ENCODE data around the gene SCUBE1. TPM values are rescaled to one million over a fixed set of nuclear protein-coding genes. Genes with fewer than 3 reads are reported as not detected.

The SCUBE1 gene
- total RNA-seq, 1 donor from 2014 or later: not detected

- Mint-ChIP-seq H3K4me1 (peaks cover 4% of the 10 kb centered on the region), H3K36me3 (ENCODE audit: low read depth) (peaks cover 4% of the 10 kb centered on the region), H3K27ac (no peak overlapping the region), H3K27me3 (no peaks in the 10 kb centered on the region), H3K4me3 (no peak overlapping the region), H3K9me3 (no peaks in the 10 kb centered on the region)
- no peak for DNase-seq
- intact Hi-C loops (cut with micrococcal nuclease): no loop called here
These were observed 184.2 kb downstream of the SCUBE1 start for GRCh38 chr22:43158778-43159483.

GRCh38 chr22:43157874-43158546, 185.2 kb downstream of the SCUBE1 start:
- Mint-ChIP-seq H3K4me1 (peaks cover 5% of the 10 kb centered on the region), H3K4me3 (no peak overlapping the region), H3K36me3 (ENCODE audit: low read depth) (peaks cover 2% of the 10 kb centered on the region), H3K27ac (peak overlapping the region; percentile 41), H3K27me3 (no peaks in the 10 kb centered on the region), H3K9me3 (no peaks in the 10 kb centered on the region)
- intact Hi-C loops (cut with micrococcal nuclease): no loop called here
- DNase-seq: no peak

DNA sequence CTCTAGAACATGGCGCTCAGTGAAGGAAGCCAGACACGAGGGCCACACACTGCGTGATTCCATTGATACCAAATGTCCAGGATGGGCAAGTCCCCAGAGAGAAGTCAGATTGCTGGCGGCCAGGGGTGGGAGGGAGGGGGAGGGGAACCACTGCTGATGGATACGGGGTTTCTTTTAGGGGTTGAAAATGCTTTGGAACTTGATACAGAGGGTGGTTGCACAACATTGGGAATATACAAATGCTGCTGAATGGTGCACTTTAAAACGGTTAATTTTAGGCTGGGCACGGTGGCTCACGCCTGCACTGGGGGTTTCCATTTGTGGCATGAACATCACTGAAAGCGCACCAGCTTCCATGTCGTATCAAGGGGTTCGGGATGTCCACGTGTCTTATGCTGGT, 186.8 kb downstream of the SCUBE1 start:
- H3K4me1 Mint-ChIP-seq: peaks cover 9% of the 10 kb centered on the region

DNA sequence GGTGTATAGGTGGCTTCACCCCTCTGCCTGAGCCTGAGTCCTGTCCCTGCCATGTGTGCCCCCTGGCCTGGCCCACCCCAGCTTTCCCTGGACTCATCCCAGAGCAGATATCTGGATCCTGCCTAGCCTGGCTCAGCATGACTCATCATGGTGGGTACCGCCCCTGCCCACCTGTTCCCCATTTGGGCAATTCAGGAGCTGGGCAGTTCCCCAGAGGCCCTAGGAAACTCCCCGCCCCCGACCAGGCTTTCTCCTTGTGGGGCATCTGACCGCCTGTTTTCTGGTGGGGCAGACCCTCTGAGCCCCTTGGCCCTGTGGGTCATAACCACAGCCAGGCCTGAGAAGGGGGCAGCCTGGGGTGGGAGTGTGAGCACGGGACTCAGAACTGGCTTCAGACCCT, 187.4 kb downstream of the SCUBE1 start:
- Mint-ChIP-seq H3K4me3 (no peak overlapping the region), H3K4me1 (peaks cover 12% of the 10 kb centered on the region), H3K27me3 (no peaks in the 10 kb centered on the region), H3K27ac (no peak overlapping the region), H3K36me3 (ENCODE audit: low read depth) (peaks cover 4% of the 10 kb centered on the region), H3K9me3 (no peaks in the 10 kb centered on the region)
- DNase-seq: no peak
- intact Hi-C loops (cut with micrococcal nuclease): no loop called here

More for the DNA sequence above, 186.8 kb downstream of the SCUBE1 start:
- Mint-ChIP-seq H3K27ac (no peak overlapping the region), H3K4me3 (no peak overlapping the region), H3K36me3 (ENCODE audit: low read depth) (peaks cover 2% of the 10 kb centered on the region), H3K9me3 (no peaks in the 10 kb centered on the region), H3K27me3 (no peaks in the 10 kb centered on the region)
- no peak for DNase-seq
- intact Hi-C loops (cut with micrococcal nuclease): no loop called here

DNA sequence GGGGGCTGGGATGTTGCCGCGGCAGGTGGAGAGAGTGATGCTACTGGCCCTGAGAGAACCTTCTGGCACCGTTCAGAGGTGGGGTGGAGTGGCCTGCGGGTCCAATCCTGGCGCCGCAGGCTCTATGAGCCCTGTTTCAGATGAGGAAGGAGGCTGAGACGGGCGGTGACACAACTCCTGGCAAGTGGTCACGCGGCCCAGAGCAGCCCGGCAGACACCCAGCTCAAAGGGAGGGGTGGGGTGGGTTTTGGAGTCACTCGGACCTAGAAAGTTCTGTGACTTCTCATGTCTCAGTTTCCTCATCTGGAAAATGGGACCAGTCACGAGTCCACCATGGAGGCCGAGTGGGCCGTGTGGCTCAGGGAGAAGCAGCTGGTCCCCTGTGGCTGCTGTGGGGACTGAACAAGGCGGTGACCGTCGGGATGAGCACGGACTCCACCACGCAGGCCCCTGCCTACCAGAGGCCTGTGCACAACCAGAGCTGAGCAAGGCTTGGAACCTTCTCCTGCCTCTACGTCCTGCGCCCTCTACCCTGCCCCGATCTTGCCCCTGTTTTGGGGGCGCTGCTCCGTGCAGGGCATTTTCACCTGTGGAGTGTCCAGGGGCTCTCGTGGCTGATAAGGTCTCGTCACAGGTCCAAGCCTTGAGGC, 188.2 kb downstream of the SCUBE1 start:
- no peaks in the 10 kb centered on the region for H3K9me3 Mint-ChIP-seq
- intact Hi-C loops (cut with micrococcal nuclease): no loop called here

DNA sequence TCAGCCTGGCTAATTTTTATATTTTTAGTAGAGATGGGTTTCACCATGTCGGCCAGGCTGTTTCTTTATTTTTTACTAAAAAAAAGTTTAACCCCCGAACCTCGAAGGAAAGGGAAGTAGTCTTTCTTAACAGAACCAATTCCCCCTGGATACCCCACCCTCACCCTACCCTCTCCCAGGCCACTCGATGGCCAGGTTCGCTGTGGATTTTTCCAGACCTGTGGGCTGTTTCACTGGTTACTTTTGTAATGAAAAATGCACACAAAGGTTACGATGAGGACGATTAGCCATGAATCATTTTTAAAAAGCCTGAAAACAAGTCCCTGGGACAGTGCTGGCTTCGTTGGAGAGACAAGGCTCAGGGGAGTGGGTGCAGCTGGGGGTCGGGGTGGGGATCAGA, 189.3 kb downstream of the SCUBE1 start:
- no peak overlapping the region for H3K27ac Mint-ChIP-seq
- DNase-seq: no peak
- H3K9me3 Mint-ChIP-seq: no peaks in the 10 kb centered on the region
- peaks cover 14% of the 10 kb centered on the region for H3K4me1 Mint-ChIP-seq
- no peak overlapping the region for H3K4me3 Mint-ChIP-seq
- no peaks in the 10 kb centered on the region for H3K27me3 Mint-ChIP-seq
- intact Hi-C loops (cut with micrococcal nuclease): no loop called here
- peaks cover 4% of the 10 kb centered on the region for H3K36me3 Mint-ChIP-seq (ENCODE audit: low read depth)

More for the DNA sequence above, 188.2 kb downstream of the SCUBE1 start:
- Mint-ChIP-seq H3K36me3 (ENCODE audit: low read depth) (peaks cover 4% of the 10 kb centered on the region), H3K4me1 (peaks cover 13% of the 10 kb centered on the region), H3K27me3 (no peaks in the 10 kb centered on the region), H3K27ac (no peak overlapping the region), H3K4me3 (no peak overlapping the region)
- DNase-seq: no peak

GRCh38 chr22:43152357-43153071, 190.7 kb downstream of the SCUBE1 start:
- Mint-ChIP-seq H3K4me1 (peaks cover 26% of the 10 kb centered on the region), H3K27me3 (no peaks in the 10 kb centered on the region), H3K36me3 (ENCODE audit: low read depth) (peaks cover 4% of the 10 kb centered on the region), H3K9me3 (no peaks in the 10 kb centered on the region), H3K4me3 (peak overlapping the region; percentile 97), H3K27ac (peak overlapping the region; percentile 78)
- DNase-seq: peak; percentile 87
- intact Hi-C loops (cut with micrococcal nuclease): loop anchor here (1.0 kb wide), 1 partner anchor 9 kb away; the partner anchor contains the start of gene MCAT

GRCh38 chr22:43152003-43152356, 191.2 kb downstream of the SCUBE1 start:
- intact Hi-C loops (cut with micrococcal nuclease): loop anchor here (1.0 kb wide), 1 partner anchor 9 kb away; the partner anchor contains the start of gene MCAT
- Mint-ChIP-seq H3K27me3 (no peaks in the 10 kb centered on the region), H3K9me3 (no peaks in the 10 kb centered on the region), H3K36me3 (ENCODE audit: low read depth) (peaks cover 4% of the 10 kb centered on the region), H3K4me3 (peak overlapping the region; percentile 97), H3K27ac (peak overlapping the region; percentile 78), H3K4me1 (peaks cover 30% of the 10 kb centered on the region)
- no peak for DNase-seq

GRCh38 chr22:43151251-43152002, 191.7 kb downstream of the SCUBE1 start, which contains the start of gene TSPO:
TSS of gene TSPO (plus strand) at chr22:43151559. CDS start at chr22:43159239, 7,680 bp downstream.
- Mint-ChIP-seq H3K27ac (peak within 1 kb of the TSS; percentile 90), H3K36me3 (ENCODE audit: low read depth) (peaks cover 4% of the 10 kb centered on the region), H3K9me3 (no peaks in the 10 kb centered on the region), H3K4me3 (peak within 1 kb of the TSS; percentile 97), H3K27me3 (no peaks in the 10 kb centered on the region), H3K4me1 (peaks cover 30% of the 10 kb centered on the region)
- DNase-seq: peak; percentile 88
- intact Hi-C loops (cut with micrococcal nuclease): loop anchor here (1.0 to 2.0 kb wide), 2 partner anchors 8 to 35 kb away; partner anchors contain the start of genes MCAT and TTLL12

GRCh38 chr22:43150731-43151206, 192.4 kb downstream of the SCUBE1 start:
- peak overlapping the region; percentile 90 for H3K27ac Mint-ChIP-seq
- DNase-seq: no peak
- H3K4me1 Mint-ChIP-seq: peaks cover 28% of the 10 kb centered on the region
- peak overlapping the region; percentile 97 for H3K4me3 Mint-ChIP-seq
- H3K36me3 Mint-ChIP-seq (ENCODE audit: low read depth): peaks cover 4% of the 10 kb centered on the region
- no peaks in the 10 kb centered on the region for H3K9me3 Mint-ChIP-seq
- intact Hi-C loops (cut with micrococcal nuclease): loop anchor here (2.0 kb wide), 1 partner anchor 36 kb away; the partner anchor contains the start of gene TTLL12
- H3K27me3 Mint-ChIP-seq: no peaks in the 10 kb centered on the region

DNA sequence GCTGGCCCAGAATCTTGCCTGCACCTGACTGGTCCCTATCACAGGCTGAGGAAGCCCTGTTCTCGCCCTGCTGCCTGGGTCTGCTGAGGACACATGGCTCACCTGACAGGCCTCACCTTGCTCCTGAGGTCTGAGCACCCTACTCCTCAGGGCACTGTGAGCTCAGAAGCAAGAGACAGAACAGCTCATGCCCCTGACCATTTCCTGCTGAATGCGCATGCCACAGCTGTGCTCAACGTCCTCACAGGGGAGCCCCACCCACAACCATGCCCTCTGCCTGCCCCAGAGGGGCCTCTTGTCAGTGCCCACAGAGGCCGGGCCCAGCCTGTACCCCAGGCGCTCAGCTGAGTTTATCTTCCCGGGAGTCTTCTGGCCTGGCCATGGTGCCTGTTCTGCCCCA, 194.6 kb downstream of the SCUBE1 start:
- peak overlapping the region; percentile 56 for H3K27ac Mint-ChIP-seq

DNA sequence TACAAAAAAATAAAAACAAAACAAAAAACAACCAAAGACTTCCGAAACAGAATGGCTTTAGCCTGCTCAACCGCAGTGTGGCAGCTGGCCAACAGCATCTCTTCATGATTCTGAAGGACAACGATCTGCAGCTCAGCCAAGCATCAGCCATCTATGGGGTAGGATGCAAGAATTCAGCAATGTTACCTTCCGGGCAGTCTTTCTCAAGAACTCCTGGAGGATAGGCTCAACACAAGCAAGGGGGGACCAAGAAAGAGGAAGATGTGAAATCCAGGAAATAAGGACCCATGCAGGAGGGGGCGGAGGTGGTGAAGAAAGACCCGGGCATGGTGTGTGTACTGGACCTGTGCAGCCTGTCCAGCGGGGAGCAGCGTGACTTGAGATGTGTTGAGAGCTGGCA, 195.4 kb downstream of the SCUBE1 start:
- no peak for DNase-seq
- Mint-ChIP-seq H3K27ac (peak overlapping the region; percentile 61), H3K27me3 (no peaks in the 10 kb centered on the region), H3K4me1 (peaks cover 29% of the 10 kb centered on the region), H3K4me3 (peak overlapping the region; percentile 72), H3K36me3 (ENCODE audit: low read depth) (peaks cover 3% of the 10 kb centered on the region), H3K9me3 (no peaks in the 10 kb centered on the region)
- intact Hi-C loops (cut with micrococcal nuclease): no loop called here

More for the DNA sequence above, 194.6 kb downstream of the SCUBE1 start:
- intact Hi-C loops (cut with micrococcal nuclease): no loop called here
- no peaks in the 10 kb centered on the region for H3K9me3 Mint-ChIP-seq
- H3K27me3 Mint-ChIP-seq: no peaks in the 10 kb centered on the region
- peak overlapping the region; percentile 58 for H3K4me3 Mint-ChIP-seq
- H3K4me1 Mint-ChIP-seq: peaks cover 29% of the 10 kb centered on the region
- DNase-seq: peak; percentile 67
- peaks cover 4% of the 10 kb centered on the region for H3K36me3 Mint-ChIP-seq (ENCODE audit: low read depth)

All from activated CD4-positive, alpha-beta T cell treated with anti-CD3 and anti-CD28 coated beads, Interleukin-2, amount 10 ng/mL, durations not matched to agents 24 days and 14 days (primary cell).